Sigmoid colon (tissue), 7 donors: Measurements from ENCODE around the gene TUBB4A. TPM values are rescaled to one million over a fixed set of nuclear protein-coding genes. Genes with fewer than 3 reads are reported as not detected.
A peak's percentile ranks its signal among the peaks of the same experiment; 100 is the strongest.

Source experiments
- DNase-seq: peaks from one replicate; pipeline ENCODE4 v3.0.0-alpha.2; 2019
- H3K27ac ChIP-seq, 4 donors: fragments of 200-600 bp; sonication (generic); one replicate each; pipeline ENCODE4 v1.5.1; 2016 to 2019; ENCODE audit warnings: mild to moderate bottlenecking in 1 of 4
- H3K27me3 ChIP-seq, 3 donors: fragments of 200-600 bp; sonication (generic); one replicate each; pipeline ENCODE4 v1.5.1; 2019; ENCODE audit warnings: mild to moderate bottlenecking in 1 of 3
- H3K36me3 ChIP-seq, 4 donors: fragments of 200-600 bp; sonication (generic); one replicate each; pipeline ENCODE4 v1.5.1; 2016 to 2019
- H3K4me1 ChIP-seq, 4 donors: fragments of 200-600 bp; sonication (generic); one replicate each; pipeline ENCODE4 v1.5.1; 2017 to 2019
- H3K4me3 ChIP-seq, 4 donors: fragments of 200-600 bp; sonication (generic); one replicate each; pipeline ENCODE4 v1.5.1; 2017 to 2019; ENCODE audit warnings: mild to moderate bottlenecking in 2 of 4, moderate library complexity in 1 of 4
- H3K9me3 ChIP-seq, 4 donors: fragments of 200-600 bp in 3 of 4; sonication (generic) in 3 of 4; one replicate each; pipeline versions ENCODE4 v1.5.1 to v1.6.1; 2013 to 2019
- CTCF ChIP-seq, 4 experiments: fragments of 450-650 bp in 3 of 4; fragments of 200-600 bp in 1 of 4; IDR thresholded peaks; one replicate each; pipeline ENCODE4 v1.5.1; 2016 to 2019; ENCODE audit warnings: antibody characterized with exemption in 4 of 4, mild to moderate bottlenecking in 3 of 4, moderate library complexity in 2 of 4
- EP300 ChIP-seq, 4 donors: sonication (generic); formaldehyde crosslinking; IDR thresholded peaks; one replicate each; pipeline ENCODE4 v1.6.1; 2017; ENCODE audit warnings: antibody characterized with exemption in 4 of 4
- POLR2A ChIP-seq, 2 donors: fragments of 450-650 bp; IDR thresholded peaks; one replicate each; pipeline ENCODE4 v1.6.1; 2016; ENCODE audit warnings: antibody characterized with exemption in 2 of 2, mild to moderate bottlenecking in 2 of 2, moderate library complexity in 2 of 2
- POLR2AphosphoS5 ChIP-seq, 4 donors: sonication (generic); formaldehyde crosslinking; IDR thresholded peaks; one replicate each; pipeline ENCODE4 v1.6.1; 2017; ENCODE audit warnings: antibody characterized with exemption in 4 of 4
- whole genome bisulfite sequencing, 2 donors: extraction: QIAGEN DNeasy Blood & Tissue Kit; methylation state at CpG; one replicate each; pipeline ENCODE4 v1.1.7; 2013; 5-methylcytosine and 5-hydroxymethylcytosine counted together
- intact Hi-C: fragments of 100-400 bp; cut with DNase I; formaldehyde crosslinking; loops from one replicate; pipeline ENCODE4 v1.15.1; 2023
- polyA plus RNA-seq, 3 donors: library from polyadenylated mRNA; stranded (reverse); fragments of 200-250 nt; gene quantifications; one replicate each; pipeline ENCODE4 v1.2.3, GENCODE V29; 2013
- total RNA-seq, 4 donors: library from RNA; depleted of rRNA; stranded (reverse); fragments of >200 nt; gene quantifications; one replicate each; pipeline ENCODE4 v1.1.0, GENCODE V29; 2016
- donor health status: healthy with polysubstance abuse.
- donor health status: Bipolar disorder and iron deficiency.
- donor health status: healthy.

Gene TUBB4A
- total and polyA plus RNA-seq, 7 donors: under 0.01 to 6.1 (median 2.4) TPM; not detected in 1

- TF ChIP-seq EP300 (IDR thresholded peaks at IDR 0.05) (no peak), POLR2AphosphoS5 (IDR thresholded peaks at IDR 0.05) (no peak), POLR2A (IDR thresholded peaks at IDR 0.05) (no peak), CTCF (IDR thresholded peaks at IDR 0.05) (no peak)
- no peak for DNase-seq
- Histone ChIP-seq H3K36me3 (no peaks in the 10 kb centered on the region), H3K27me3 (peaks cover 8 to 40% (median 33%) of the 10 kb centered on the region in 3 donors), H3K27ac (no peak overlapping the region), H3K4me3 (no peak overlapping the region), H3K9me3 (no peaks in the 10 kb centered on the region), H3K4me1 (peaks cover 0 to 38% (median 10%) of the 10 kb centered on the region in 4 donors)
- 9 to 27% methylated on average over 31 of the region's 31 CpGs for WGBS, 2 donors
- intact Hi-C loops: loop anchor here (5.0 kb wide), 2 partner anchors 70 to 205 kb away; partner anchors contain the start of genes CRB3, GPR108 and TRIP10
These were observed 30.3 kb upstream of the TUBB4A start for GRCh38 chr19:6532244-6532999.

GRCh38 chr19:6531956-6532243 lies 29.8 kb upstream of the TUBB4A start:
- WGBS, 2 donors: 40 to 48% methylated on average over 5 of the region's 5 CpGs
- H3K27ac ChIP-seq: no peak overlapping the region
- H3K4me1 ChIP-seq: peaks cover 0 to 38% (median 10%) of the 10 kb centered on the region in 4 donors
- peak overlapping the region in 1 of 4 donors; percentile 58 for H3K4me3 ChIP-seq
- no peak for DNase-seq
- H3K9me3 ChIP-seq: no peaks in the 10 kb centered on the region
- H3K27me3 ChIP-seq: peaks cover 8 to 40% (median 33%) of the 10 kb centered on the region in 3 donors
- TF ChIP-seq POLR2AphosphoS5 (IDR thresholded peaks at IDR 0.05) (no peak), POLR2A (IDR thresholded peaks at IDR 0.05) (no peak), EP300 (IDR thresholded peaks at IDR 0.05) (no peak), CTCF (IDR thresholded peaks at IDR 0.05) (no peak)
- intact Hi-C loops: loop anchor here (5.0 kb wide), 2 partner anchors 70 to 205 kb away; partner anchors contain the start of genes CRB3, GPR108 and TRIP10
- no peaks in the 10 kb centered on the region for H3K36me3 ChIP-seq

GRCh38 chr19:6531163-6531955 lies 29.2 kb upstream of the TUBB4A start:
- 11 to 14% methylated on average over 57 of the region's 57 CpGs for WGBS, 2 donors
- intact Hi-C loops: loop anchor here (5.0 kb wide), 2 partner anchors 69 to 206 kb away; partner anchors contain the start of genes CRB3, GPR108 and TRIP10
- H3K27me3 ChIP-seq: peaks cover 8 to 40% (median 33%) of the 10 kb centered on the region in 3 donors
- H3K27ac ChIP-seq: peak overlapping the region; percentile 46 to 74 (median 62)
- H3K36me3 ChIP-seq: no peaks in the 10 kb centered on the region
- H3K4me3 ChIP-seq: peak overlapping the region; percentile 36 to 60 (median 50)
- DNase-seq: no peak
- H3K4me1 ChIP-seq: peaks cover 0 to 38% (median 10%) of the 10 kb centered on the region in 4 donors
- no peaks in the 10 kb centered on the region for H3K9me3 ChIP-seq
- TF ChIP-seq POLR2AphosphoS5 (IDR thresholded peaks at IDR 0.05) (no peak), EP300 (IDR thresholded peaks at IDR 0.05) (no peak), CTCF (IDR thresholded peaks at IDR 0.05) (no peak), POLR2A (IDR thresholded peaks at IDR 0.05) (no peak)

GRCh38 chr19:6530386-6531162 lies 28.5 kb upstream of the TUBB4A start, which contains the start of gene TNFSF9:
Gene TNFSF9 (plus strand): TSS chr19:6531026. CDS start chr19:6531037, 11 bp downstream.
- H3K27me3 ChIP-seq: peaks cover 8 to 35% (median 33%) of the 10 kb centered on the region in 3 donors
- intact Hi-C loops: loop anchor here (5.0 kb wide), 2 partner anchors 68 to 207 kb away; partner anchors contain the start of genes CRB3, GPR108 and TRIP10
- H3K9me3 ChIP-seq: no peaks in the 10 kb centered on the region
- H3K27ac ChIP-seq: peak within 1 kb of the TSS; percentile 46 to 74 (median 62)
- H3K4me3 ChIP-seq: peak within 1 kb of the TSS; percentile 36 to 60 (median 50)
- TF ChIP-seq POLR2AphosphoS5 (IDR thresholded peaks at IDR 0.05) (peak; percentile 57 to 95 (median 66)), EP300 (IDR thresholded peaks at IDR 0.05) (peak in 1 of 4 donors; percentile 27), POLR2A (IDR thresholded peaks at IDR 0.05) (peak in 1 of 2 donors; percentile 37), CTCF (IDR thresholded peaks at IDR 0.05) (no peak)
- 1% methylated on average over 44 of the region's 44 CpGs for WGBS, 2 donors
- H3K36me3 ChIP-seq: no peaks in the 10 kb centered on the region
- H3K4me1 ChIP-seq: peaks cover 0 to 38% (median 10%) of the 10 kb centered on the region in 4 donors
- peak; percentile 95 for DNase-seq
